ENCODE measurements around the gene NRSN1.

Gene NRSN1, protein sequence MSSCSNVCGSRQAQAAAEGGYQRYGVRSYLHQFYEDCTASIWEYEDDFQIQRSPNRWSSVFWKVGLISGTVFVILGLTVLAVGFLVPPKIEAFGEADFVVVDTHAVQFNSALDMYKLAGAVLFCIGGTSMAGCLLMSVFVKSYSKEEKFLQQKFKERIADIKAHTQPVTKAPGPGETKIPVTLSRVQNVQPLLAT

DNA sequence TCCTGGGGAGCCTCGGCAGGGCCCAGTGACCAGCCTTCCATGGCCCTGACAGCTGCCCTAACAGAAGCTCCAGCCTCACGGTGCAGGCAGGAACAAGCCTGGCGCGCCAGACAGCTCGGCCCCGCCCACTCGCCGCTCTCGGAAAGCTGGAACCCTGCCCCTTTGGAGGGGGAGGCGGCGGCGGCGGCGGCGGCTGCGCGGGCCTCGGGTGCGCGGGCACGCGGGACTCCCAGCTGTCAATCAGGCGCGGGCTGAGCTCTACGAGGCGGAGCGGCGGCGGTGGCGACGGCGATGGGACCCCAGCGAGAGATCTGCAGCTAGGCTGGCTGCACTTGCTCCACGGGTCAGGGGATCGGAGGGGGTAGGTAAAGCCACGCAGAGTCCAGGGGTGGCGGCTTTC lies at the start of gene NRSN1:
Gene NRSN1 (plus strand): TSS at position 236 of the 400 bp plus-strand sequence. CDS start 8,113 bp downstream, outside the sequence.
- no peak for DNase-seq (ENCODE audit: low spot score)

DNA sequence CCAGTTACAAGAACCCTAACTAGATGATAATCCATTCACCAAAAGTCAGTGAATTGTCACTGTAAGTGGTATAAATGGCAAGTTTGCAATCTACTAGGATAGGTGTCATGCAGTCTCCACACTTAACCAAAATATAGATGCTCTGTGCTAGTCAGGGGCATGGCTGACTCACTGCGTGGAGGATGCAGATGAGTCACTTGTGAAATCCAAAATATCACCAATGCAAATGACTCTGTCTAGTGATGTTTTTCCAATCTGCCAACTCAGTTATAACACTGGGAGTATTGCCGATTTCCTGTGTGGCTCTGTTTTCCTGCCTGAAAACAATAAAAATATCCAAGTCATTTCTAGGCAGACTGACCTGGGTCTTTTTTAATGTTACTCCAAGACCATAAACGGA lies 47.8 kb upstream of the NRSN1 start:
- peak; percentile 27 for DNase-seq (ENCODE audit: low spot score)

DNA sequence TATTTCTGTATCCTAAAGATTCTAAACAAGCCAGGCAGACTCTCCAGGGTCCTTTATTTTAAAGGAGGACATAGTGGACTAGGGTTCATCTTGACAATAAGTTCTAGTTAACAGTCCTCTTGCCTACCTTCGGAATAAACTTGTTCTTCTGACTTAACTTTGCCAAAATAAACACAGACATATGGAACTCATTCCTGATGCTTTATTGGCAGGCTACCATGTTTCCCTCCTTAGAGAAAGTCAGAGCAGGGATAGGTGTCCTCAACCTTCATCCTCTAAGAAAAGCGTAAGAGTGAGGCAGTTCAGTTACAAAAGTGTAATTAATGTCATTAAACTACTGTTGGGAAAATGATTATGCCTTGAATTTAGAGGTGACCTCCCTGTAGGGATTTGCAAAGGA lies 46.9 kb upstream of the NRSN1 start:
- DNase-seq (ENCODE audit: low spot score), result no peak

DNA sequence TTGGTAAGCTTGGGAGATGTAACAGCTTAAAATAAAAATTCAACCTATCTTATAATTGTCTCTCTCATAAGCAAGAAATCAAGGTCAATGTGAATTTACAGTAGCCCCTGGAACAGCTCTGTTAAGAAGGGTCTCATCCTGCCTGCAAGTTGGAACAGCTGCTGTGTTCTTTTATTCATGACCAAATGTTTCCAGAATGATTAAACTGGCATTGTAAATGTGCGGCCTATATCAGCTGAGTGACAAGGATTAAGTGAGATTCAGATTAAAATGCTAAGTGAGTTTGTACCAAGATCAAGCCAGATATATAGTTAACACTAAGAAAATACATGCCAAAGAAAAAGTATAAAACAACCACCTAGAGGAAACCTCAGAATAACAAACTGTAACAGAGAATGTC lies 45.3 kb upstream of the NRSN1 start:
- no peak for DNase-seq (ENCODE audit: low spot score)

DNA sequence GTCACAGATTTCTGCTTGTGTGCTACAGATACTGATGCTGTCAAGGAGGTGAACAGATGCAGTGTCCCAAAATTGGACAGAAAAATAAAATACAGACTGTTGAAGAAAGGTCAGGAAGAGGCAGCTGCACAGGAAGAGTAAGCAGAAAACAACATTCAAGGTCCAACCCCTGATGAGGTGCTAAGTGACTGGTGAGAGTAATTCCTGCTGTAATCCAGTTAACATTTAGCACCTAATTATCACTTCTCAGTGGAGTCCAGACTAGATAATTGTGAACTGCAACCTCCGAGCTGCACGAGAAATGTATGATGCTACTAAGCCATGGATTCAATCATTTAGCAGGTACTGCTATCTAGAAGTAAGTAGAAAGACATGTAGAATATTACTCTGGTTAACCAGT lies 36.3 kb upstream of the NRSN1 start:
- no peak for DNase-seq (ENCODE audit: low spot score)

DNA sequence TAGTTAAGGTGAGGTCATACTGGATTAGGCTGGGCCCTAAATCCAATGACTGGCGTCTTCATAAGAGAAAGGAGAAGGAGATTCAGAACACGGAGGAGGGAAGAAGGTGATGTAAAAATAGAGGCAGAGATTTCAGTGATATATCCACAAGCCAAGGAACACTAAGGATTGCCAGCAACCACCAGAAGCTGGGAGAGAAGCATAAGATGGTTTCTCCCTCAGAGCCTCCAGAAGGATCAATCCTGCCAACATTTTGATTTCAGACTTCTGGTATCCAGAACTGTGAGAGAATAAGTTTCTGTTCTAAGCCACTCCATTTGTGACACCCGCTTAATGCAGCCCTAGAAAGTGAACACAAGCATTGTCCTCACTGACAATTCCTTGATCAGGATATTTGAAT lies 33.6 kb upstream of the NRSN1 start:
- DNase-seq (ENCODE audit: low spot score), result no peak

DNA sequence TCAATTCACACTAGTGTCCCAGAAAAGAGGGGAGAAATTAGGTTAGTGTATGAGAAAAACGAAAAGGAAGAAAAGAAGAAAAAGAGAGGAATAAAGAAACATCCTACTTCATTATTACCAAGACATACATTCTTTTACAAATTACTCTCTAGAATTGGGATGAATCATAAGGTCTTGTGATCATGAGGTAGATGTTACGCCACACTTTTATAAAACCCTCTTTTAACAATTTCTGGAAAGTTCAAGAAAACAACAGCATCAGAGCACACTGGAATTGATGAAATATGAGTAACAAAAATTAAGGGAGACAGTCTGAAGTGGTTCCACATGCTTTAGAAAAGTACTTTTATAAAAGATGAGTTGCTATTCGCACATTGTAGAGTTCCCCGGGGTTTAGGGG lies 32.6 kb upstream of the NRSN1 start:
- DNase-seq (ENCODE audit: low spot score), result no peak

DNA sequence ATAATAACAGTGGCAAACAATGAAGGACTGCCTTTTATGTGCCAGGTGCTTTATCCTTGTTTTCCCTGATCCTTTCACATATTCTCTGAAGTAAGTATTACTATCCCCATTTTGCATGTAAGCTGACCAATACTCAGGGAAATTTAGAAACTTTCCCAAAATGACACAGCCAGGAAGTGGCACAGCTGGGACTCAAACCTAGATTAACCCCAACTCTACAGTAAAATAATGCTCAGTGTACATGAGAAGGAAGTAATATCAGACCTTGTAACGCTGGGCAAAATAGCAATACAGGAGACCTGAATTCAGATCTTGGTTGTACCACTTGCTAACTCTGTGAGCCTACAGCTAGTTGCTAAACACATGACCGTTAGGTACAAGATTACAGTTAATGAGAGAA lies 26.8 kb upstream of the NRSN1 start:
- DNase-seq (ENCODE audit: low spot score), result no peak

DNA sequence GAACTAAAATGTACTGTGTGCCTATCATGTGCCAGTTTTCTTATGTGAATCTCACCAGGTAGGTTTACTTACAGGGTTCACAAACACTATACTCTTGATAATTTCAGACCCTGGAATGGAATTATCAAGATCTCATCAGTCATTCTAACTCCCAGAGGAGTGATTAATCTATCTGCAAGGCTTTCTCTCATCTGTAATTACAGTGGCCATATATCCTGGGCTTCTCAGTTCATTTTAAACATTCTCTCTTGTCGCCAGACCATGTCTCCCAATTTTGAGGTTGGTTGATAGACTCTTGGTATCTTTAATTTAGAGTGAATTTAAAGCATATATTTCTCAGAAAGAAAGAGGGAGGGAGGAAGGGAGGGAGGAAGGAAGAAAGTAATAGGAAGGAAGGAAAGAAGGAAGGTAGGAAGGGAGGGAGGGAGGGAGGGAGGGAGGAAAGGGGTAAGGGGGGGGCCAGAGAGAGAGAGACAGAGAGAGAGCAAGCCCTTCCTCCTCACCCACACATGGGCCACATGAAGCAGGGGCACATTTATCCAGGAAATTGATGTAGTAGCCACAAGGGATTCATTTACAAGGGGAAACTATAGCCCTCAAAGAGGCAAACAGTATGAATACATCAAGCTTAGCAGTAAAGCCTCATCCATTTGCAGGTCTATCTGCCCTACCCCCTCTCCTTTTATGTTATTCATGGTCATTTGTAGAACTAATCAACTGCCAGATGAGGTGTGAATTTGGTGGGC lies 25.8 kb upstream of the NRSN1 start:
- DNase-seq (ENCODE audit: low spot score), result no peak

DNA sequence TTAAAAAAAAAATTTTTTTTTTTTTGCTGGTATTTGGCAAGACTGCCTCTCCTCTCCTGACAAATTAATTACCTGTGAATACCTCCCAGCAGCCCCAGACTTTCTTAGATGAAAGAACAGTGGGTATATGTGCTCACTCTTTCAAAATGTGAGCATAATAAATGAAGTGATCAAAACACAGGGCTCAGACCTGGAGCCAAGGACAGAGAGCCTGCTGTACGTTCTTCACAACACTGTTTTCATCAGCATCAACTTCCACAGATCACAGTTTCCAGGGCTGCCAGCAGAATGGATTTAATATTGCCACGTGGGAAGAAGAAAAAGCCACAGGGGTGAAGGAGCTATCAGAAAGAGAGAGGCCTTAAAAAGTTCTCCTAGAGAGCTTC lies 25.3 kb upstream of the NRSN1 start:
- DNase-seq (ENCODE audit: low spot score), result no peak

DNA sequence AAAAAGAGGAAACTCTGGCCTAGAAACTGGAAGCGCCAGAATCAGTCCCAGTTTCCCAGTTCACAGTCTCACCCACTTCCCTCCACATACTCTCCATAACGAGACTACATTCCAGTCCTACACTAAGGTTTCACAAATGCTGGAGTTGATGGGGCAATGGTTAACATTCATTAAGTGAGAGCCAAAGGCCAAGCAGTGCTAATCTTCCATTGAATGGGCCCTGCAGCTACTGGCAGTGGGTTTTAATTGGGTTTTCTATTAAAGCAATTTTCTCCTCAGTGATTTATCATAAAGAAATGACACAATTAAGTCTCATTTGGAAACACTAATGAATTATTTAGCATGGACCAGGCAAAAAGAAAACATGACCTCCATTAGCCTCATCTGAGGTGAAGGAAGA lies 20.8 kb upstream of the NRSN1 start:
- no peak for DNase-seq (ENCODE audit: low spot score)

DNA sequence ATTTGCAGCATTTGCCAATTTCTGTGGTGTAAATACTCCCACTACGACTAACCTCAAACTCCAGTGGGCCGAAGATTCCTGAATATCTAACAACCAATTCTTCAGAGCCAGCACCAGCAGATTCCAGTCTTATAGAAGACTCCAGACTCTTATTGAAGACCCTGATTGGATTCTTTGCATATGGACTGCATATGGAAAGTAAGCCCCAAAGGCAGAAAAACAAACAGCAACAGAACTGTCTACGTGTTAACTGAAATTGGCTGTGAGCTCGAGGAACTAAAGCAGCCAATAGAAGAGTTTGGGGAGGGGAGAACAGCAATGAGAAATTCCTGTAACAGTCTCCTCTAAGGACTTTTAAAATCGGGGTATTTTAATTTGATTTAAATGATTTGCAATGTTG lies 19.7 kb upstream of the NRSN1 start:
- no peak for DNase-seq (ENCODE audit: low spot score)

DNA sequence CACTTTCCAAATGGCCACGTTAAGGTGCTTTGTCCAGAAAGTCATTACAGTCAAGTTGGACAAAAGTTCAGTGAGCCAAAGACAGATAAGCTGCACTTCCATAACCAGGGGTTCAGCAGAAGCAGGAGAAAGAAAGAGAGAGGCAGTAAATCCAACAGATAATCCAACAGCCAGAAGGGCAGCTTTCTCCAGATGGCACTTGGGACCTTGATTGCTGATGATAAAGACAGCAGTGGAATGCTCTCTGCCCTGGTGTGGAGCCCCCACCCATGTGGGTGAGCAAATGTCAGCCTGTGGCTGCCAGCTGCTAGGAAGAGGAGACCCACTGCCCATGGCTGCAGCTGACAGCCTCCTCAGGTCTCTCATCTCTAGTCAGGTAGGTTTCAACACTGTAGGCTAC lies 18.7 kb upstream of the NRSN1 start:
- no peak for DNase-seq (ENCODE audit: low spot score)

DNA sequence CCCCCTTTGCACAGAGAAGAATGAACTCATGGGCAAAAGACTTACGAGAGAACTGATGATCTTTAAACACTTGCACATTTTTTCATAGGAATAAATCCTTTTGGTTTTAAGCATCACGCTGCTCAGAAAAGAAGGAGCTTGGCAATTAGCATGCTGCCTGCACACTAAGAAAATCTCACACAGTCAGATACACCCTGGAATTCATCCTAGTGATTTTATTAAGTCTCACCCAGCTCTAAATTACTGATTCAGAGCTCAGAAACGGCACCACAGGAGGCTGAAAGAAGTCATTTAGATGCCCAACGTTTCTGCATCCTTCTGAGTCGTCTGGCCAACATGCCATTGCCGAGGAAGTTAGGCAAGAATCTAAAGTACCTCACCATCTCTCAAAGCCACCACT lies 18.0 kb upstream of the NRSN1 start:
- no peak for DNase-seq (ENCODE audit: low spot score)

DNA sequence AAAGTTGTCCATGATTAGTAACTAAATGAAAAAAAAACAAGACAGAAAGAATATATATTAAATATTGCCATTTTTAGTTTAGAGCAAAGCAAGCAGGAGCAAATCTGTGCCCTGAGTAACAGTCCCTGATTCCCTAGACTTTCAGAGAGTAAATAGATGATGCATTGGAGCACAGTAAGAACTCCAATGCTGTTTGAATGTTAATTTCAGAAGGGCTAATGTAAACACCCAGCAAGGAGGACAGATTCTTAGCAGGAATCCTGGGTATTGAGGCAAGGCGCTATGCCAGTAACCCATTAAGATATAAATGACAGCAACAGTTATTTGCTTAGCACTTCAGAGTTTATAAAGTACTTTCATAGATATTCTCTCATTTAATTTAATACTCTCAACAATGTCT lies 15.6 kb upstream of the NRSN1 start:
- no peak for DNase-seq (ENCODE audit: low spot score)

DNA sequence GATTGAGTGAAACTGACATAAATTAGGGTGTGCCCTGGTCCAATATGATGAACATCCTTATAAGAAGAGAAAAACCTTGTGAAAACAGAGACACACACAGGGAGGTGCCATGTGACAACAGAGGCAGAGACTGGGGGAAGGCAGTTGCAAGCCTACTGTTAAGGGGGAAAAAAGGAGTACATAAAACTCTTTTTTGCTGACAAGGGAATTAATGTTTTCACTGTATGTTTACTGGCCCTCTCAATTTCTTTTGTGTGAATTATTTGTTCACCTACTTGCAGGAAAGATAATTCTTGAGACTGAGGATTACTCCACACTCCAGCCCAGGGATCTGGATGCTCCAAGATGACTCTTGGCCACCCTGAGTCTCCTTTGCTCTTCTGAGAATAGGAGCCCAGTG lies 12.1 kb upstream of the NRSN1 start:
- no peak for DNase-seq (ENCODE audit: low spot score)

DNA sequence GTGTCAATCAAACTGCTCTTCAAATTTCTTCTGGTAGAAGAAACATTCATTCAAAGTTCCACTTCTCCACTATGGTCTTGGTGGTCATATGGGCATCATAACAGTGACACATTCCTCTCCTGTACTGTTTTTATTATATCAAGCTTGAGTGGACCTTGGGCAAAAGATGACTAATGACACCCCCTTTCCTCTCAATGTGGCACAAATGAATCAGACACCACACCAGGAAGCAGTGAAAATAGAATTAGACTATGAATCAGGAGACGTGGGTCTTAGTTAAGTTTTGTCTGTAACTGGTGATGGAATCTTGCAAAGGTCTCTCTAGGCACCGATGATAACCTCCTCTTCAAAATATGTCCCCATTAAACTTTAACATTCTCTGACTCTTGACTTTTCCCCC lies 9.0 kb upstream of the NRSN1 start:
- peak; percentile 1 for DNase-seq (ENCODE audit: low spot score)

DNA sequence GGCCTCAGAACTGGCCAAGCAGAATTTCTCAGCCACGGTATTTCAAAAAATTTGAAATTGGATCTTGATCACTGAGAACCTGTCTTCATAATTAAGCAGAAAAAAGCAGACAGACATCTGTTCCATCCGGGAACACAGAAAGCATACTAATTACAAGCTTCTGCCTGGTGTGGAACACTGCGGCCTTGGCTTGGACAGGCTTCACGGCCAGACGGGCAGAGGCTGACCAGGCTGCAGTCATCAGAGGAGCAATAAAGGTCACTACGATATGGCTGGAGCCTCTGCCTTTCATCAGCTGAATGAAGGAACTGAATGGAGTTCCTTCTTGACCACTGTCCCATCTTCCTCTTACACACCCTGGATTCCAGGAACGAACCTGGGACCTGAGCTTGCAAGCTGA lies 3.9 kb upstream of the NRSN1 start:
- DNase-seq (ENCODE audit: low spot score), result no peak

DNA sequence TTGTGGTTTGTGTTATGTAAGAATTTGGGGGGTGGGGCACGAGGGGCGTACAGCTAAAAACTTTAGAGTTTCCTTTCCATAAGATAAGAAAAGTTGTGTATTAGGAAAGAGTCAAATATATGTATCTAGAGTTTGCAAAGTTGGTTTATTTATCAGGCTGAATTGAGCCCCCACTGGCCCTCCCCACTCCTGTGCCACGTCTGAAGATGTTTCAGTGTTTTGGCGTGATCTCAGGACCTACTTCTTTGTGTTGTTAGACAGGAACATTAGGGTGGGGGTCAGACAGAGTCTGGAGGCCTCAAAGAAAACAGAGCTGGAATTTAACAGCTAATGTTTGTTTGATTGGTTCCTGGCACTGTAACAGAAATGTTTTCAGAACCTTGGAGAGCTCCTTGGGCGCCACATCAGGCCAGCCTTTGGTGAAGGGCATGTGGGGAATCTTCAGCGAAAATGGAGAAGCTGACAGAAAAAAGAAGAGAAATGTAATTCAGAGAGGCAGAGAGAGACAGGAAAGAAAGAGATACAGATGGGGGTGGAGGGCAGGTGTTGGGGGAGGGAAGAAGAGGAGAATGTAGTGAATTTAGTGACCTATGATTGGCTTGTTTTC lies 674 bp downstream of the NRSN1 start:
- DNase-seq (ENCODE audit: low spot score), result peak; percentile 42

DNA sequence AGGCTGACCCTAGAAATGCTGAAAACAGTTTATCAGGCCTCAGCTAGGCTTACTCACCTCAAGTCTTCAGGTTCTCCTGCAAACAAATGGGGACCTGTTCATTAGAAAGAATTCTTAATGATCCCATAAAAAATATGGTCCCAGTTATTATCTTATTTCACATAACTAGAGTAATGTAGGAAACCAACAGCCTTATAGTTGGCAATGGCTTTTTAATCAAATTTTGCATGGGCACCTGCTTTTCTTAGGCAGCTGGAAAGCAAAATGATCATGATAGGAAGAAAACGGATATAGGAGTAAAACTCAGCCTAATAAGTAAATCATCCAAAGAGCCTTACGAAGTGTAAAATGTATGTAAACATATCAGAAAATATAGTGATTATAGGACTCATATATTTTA lies 1.3 kb downstream of the NRSN1 start:
- DNase-seq (ENCODE audit: low spot score), result no peak

DNA sequence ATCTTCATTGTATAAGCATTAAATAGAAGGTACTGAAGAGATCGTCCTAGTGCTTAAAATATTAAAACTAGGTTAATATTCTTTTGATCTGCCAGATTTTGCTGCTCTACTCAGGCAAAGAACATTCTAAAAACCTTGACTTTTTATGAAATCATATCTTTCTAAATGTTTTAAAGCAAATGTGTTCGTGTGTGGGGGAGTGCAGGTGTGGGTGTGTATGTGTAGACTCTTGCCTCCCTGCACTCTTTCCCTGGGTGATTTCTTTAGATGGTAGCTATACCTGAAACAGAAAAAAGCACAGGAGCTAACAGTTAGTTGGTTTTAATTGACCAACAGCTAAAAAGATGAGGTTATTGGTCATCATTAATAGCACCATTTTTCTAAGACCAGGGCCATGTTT lies 5.7 kb downstream of the NRSN1 start:
- DNase-seq (ENCODE audit: low spot score), result no peak

DNA sequence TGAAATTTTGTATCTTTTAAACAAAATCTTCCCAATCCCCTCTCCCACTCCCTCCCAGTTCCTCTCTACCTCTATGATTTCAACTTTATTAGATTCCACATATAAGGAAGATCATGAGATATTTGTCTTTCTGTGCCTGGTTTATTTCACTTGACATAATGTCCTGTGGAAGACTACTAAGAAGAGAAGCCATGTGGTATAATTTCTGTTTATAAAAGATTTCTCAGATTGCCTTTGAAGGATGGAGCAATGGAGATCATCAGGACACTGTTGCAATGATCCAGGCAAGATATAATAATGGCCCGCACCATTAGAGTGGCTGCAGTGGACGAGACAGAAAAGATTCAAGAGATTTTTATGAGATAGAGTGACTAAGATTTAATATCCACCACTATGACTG lies 13.1 kb downstream of the NRSN1 start:
- DNase-seq (ENCODE audit: low spot score), result no peak

DNA sequence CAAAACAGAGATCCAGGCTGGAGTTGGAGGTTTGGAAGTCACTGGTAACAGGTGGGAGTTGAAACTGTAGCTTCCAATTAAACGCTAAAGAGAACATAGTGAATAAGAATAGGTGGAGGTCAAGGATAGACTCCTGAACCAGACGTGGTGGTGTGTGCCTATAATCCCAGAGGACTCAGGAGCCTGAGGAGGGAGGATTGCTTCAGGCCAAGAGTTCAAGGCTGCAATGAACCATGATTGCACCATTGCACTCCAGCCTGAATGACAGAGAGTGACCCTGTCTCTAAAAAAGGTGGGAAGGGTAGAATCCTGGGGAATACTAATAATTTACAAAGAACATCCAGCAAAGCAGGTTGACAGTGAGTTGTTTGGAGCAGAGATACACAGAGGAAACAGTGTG lies 13.6 kb downstream of the NRSN1 start:
- DNase-seq (ENCODE audit: low spot score), result no peak

DNA sequence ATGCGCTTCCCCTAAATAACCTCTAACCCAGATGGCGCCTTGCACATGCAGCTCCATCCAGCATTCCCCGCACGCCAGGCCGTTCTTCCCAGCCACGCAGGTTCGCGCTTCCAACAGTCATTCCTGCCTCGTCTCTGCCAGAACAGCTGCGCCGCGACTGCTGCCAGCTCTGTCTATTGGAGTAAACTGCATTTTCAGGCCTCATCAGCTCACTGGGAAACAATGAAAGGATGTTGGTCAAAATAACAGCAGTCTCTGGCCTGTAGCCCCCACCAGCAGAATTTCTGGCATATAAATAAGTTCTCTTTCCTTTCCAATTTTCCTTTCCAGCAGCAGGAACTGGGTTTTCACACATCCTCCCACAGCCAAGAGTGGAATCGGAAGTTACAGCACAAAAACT lies 14.6 kb downstream of the NRSN1 start:
- no peak for DNase-seq (ENCODE audit: low spot score)

All from kidney capillary endothelial cell (primary cell).